ENCODE measurements around the gene PI4KB.

GRCh38 chr1:151367658-151368392, 40.6 kb upstream of the PI4KB start:
- TF ChIP-seq CTCF (conservative IDR thresholded peaks at IDR 0.05; ENCODE audit: low read length) (no peak), EZH2phosphoT487 (IDR thresholded peaks at IDR 0.05; ENCODE audit: borderline replicate concordance, low read depth, low read length) (no peak)
